NCI-H146 (cell line): Measurements from ENCODE around the gene PDGFD.

Source experiments
- DNase-seq: peaks from one replicate; lab custom pipeline; 2025; lab: John Stamatoyannopoulos, UW

The PDGFD gene

DNA sequence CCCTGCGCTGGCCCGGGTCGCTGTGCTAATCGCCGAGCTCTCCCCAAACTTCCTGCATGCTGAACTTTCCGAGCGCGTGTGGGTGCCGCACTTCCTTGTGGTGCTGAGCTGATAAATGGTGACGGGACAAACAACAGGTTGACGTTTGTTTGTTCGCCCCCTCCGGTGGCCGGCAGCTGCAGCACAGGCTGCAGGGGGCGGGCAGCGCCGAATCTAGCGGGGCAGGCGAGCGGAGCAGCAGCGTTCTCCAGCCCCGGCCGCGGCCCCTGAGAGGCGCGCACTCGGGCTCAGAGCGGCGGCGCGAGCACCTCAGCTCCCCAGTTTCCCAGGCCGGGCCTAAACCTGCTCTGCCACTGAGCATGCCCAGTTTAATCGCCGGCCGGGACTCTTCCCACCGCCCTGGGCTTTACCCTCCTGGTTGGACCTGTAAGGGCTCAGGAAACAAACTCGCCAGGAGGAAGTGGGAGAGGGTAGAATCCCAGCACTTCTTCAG, at the start of gene PDGFD:
Gene PDGFD (minus strand): TSS at position 120 of the 493 bp plus-strand sequence.
- peak; percentile 55 for DNase-seq

DNA sequence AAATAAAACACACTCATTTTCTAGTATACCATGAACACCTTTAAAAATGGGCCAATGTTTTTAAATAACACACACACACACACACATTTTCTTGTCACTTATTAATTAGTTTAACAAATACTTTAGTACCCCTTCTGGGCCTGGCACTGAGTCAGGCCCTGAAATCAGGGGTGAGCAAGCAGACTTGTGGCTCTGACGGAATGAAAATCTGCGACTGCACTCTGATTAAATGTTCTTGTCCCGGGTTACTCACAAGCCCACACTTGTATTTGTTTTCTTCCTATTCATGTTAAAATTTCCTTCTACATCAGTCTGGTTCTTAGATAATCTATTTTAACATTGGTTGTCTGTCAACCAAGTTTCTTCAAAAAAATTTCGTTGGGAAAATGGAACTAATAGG, 43.0 kb upstream of the PDGFD start:
- DNase-seq, result no peak

GRCh38 chr11:104205838-104206237, 41.9 kb upstream of the PDGFD start:
- DNase-seq, result no peak

GRCh38 chr11:104200688-104201087, 36.7 kb upstream of the PDGFD start:
- no peak for DNase-seq

GRCh38 chr11:104199053-104199452, 35.1 kb upstream of the PDGFD start:
- no peak for DNase-seq

GRCh38 chr11:104198576-104198975, 34.6 kb upstream of the PDGFD start:
- DNase-seq, result no peak

DNA sequence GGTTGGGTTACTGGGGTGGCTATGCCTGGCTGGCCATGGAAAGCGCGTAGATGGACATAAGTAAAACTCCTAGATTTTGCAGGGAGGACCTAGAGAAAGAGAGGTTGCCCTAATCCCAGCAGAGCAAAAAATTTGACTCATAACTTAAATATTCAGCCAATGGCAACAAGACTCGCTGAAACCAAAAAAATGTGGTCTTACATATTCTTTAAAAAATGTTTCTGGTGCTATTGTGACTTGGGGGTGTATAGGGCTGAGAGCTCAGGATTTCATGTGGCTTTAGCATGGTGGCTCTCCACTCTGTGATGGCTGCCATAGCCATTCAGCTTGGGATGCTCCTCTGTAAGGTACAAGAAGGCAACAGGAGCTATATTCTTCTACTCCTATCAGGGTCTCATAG, 27.2 kb upstream of the PDGFD start:
- no peak for DNase-seq

DNA sequence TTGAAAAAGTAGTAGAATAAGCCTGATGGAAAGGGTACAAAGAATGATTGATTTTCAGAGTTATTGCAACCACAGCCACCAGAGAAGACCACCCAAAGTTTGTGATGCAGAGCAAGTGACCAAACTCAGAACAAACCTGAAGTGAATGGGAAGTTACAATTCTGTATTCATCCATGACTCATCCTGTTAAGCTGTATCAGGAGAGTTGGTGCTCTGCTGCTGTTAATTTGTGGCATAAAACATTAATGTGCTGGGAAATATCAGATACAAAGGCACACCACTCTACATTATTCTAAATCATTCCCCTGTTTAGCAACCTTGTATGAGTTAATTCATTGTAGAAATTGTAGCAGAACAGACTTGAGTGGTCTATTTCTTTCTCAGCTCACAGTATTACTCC, 19.6 kb upstream of the PDGFD start:
- no peak for DNase-seq

DNA sequence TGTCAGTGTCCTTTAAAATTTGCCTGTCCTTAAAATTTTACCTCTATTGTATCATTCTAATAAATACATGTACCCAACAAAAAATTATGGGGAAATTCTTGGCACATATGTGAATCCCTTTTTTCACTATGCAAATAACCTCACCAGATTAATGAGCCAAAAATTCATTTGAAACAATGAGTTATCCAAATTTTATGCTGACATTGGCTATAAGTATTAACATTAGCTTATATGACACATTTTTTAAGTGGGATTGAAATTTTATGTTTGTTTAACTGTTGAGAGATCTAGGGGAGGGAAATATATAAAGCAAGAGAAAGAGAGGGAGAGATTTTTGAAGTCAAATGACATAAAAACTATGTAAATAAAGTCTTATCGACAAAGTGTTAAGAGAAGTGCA, 11.8 kb upstream of the PDGFD start:
- no peak for DNase-seq

DNA sequence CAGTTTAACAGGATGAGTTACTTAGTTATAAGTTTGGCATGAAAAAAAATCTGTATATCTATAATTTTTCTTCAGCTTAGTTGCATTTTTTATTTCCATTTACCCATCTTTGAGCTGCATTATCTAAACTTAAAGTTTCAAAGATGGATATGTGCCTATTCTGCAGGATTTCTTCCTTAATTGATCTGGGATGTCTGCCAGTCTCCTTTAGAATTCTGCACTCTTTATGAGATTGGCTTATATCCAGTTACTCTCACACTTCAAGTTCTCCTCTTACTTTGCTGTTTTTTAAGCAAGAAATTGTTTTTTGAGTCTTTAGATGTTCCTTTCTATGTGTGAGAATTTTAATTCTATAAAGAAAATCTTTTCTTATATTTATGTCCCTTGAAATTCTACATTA, 5.1 kb upstream of the PDGFD start:
- DNase-seq, result no peak

DNA sequence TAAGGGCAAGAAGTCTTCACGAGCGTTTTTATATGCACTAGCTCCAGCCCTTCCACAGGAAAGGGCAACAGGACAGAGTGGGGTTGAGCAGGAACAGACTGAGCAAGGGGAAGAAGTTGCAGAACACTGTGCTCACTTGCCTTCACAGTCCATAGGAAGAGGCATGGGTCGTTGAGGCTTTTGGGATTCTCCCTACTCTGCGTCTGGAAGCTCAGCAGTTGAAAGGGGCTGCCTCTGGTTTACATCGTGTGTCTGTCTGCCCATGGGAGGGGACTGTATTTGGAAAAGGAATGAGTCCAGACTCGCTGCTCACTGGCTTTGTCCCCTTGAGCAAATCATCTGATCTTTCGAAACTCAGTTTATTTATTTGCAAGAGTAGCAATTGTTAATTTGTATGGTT, 1.1 kb upstream of the PDGFD start:
- DNase-seq, result no peak

DNA sequence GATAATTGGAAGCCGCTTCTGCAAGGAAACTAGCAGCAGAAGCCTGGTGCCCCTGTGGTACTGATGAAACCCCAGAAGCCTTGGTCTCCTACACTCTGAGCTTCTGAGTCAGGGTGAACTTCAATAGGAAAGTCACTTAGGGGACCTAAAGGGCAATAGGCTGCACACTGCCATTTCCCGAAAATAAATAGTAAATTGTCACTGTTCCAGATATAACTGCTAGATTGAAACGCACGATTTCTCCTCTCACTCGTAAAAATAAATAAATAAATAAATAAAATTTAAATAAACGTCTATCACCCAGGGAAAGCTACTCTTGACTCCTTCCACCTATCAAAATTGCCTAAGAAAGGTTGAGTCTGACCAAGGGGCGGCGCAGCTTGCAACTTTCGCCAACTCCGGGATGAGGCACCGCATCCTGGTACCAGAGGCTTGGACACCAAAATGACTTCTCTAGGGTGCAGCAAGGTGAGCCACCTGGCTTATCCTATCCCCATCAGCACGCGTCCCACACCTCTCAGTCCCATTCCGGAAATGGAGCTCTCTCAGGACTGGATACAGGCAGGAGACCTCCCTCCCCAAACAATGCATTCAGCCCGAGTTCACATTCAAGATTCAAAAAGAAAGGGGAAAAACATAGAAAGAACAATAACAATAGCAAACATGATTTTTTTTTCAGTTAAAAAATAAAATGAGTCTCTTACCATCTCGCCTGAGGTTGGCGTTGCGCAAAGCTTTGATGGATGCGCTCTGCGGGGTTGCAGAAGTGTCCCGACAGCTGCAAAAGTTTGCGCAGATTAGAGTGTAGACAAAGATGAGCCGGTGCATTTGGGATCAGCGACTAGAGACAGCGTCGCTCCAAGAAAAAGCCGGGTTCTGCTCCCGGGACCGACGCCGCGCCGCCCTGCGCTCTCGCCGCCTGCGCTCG, 583 bp downstream of the PDGFD start:
- DNase-seq, result peak; percentile 29

- DNase-seq, result no peak
Measured at GRCh38 chr11:104161751-104162450, 2.0 kb downstream of the PDGFD start.

DNA sequence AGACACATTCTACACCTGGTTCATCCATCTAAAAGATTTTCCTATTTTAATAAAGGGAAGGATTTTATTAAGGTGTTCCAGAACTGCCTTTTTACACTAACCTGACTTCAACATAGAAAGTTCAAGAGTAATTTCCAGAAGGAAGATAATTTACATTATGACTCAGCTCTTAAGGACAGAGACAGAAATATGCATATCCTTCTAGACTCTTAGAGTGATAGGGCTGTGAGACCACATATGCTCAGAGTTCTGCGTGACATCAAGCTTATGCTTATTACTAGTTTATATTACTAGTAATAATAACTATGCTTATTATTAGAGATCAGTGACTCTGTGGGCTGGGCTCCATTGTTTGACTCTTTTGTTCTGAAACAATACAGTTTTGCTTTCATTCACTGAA, 4.6 kb downstream of the PDGFD start:
- no peak for DNase-seq

GRCh38 chr11:104155375-104155774, 8.6 kb downstream of the PDGFD start:
- DNase-seq, result no peak

DNA sequence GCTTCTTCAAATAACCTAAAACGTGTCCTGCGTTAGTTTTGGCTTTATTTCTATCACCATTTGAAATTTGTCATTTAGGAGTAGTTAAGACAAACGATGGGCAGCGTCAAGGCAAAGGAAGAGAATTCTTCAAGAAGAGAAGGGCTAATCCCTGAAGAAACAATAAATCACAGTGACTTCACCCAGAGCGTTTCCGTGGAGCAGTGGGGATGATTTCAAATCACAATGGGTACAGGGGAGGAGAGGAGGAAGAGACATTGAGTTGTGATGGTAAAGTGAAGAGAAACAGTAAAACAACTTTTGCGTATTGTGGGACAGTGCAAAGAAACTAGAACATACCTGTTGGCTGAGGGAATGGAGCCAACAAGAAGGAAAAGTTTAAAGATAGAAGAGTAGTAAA, 9.7 kb downstream of the PDGFD start:
- DNase-seq, result no peak

GRCh38 chr11:104152941-104153505, 10.9 kb downstream of the PDGFD start:
- DNase-seq, result no peak

DNA sequence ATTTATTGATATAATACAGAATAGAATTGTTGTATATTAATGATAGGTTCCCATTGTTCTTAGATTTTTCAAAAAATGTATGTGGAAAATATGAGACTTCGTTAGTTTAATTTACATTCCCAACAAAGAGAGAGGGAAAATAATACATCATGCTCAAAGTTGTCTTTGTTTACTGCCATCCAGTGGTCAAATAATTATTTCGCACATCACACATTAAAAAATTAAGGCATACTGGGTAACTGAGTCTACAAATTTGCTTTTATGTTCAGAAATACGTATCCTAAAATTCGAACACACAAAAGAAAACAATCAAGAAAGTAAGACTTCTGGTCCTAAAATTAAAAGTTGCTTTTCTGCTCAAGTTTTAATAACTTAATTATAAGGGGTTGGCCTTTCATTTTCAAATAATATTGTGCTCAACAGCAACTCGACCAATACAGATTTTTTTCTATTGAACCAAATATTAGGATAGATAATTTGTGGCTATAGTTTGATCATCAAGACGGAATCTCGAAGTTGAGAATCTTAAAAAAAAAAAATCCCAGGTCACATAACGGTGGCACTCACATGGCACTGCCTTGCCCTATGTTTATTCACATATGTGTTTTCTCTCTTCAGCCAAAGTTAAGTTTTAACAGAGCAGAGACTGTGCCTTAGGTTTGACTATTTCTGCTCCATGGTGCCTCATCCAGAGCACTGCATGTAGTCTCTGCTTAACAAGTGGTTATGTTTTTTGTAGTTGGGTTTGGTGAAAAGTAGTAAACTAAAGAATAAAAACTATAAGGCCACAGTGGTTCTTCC, 12.3 kb downstream of the PDGFD start:
- no peak for DNase-seq

DNA sequence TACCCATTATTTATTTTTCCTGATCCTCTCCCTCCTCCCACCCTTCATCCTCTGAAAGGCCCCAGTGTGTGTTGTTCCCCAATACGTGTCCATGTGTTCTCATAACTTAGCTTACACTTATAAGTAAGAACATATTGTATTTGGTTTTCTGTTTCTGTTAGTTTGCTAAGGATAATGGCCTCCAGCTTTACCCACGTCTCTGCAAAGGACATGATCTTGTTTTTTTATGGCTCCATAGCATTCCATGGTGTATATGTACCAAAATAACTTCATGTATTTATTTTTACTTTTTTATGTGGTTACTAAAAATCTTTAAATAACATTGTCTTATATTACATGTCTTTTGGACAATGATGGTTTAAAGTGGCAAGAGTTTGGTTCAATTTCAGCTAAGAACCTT, 15.2 kb downstream of the PDGFD start:
- DNase-seq, result no peak

DNA sequence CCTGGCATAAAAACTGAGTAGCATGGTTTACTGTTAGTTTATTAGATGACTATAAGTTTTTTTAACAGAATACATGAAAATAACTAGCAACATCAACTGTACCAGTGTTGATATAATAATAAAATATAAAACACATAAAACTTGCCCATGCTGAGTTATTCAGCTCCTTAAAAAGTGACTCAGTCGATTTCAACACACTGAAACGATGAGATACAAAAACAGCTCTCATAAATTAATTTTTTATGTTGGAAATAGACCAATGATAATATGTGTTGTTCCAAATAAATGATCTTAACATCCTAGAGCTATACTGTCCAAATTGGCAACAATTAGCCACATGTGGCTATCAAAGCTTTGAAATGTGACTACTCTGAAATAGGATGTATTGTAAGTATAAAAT, 15.9 kb downstream of the PDGFD start:
- no peak for DNase-seq

DNA sequence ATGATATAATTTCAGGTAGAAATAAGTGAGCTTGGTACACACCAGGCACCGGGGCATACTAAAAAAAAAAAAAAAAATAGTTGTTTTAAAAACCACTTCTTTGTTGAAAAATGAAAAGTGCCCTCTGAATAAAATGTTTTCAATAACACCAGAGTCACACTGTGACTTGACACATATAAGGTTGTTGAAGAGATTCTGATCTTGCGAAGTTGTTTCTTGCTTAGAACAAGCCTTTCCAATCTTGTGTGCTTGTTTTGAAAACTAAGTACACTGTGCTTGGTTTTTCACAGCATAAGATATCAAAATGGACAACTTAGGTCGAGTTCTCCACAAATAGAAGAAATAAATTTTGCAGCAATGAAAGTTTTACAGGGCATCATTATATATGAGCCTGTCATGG, 17.0 kb downstream of the PDGFD start:
- DNase-seq, result no peak

- no peak for DNase-seq
Measured at GRCh38 chr11:104146421-104146820, 17.5 kb downstream of the PDGFD start.
